Measurements from ENCODE around the gene PRR33. TPM values are rescaled to one million over a fixed set of nuclear protein-coding genes. Genes with fewer than 3 reads are reported as not detected.
"Not testable (repeated sequence)": the region's sequence is repeated elsewhere in the genome, so short reads cannot be mapped to it uniquely, and the experiment has no call there.

Gene PRR33
- total RNA-seq, 1 experiment from 2014 or later, result not detected

- POLR2A ChIA-PET (ENCODE audit: unreplicated experiment); H3F3A ChIP-seq (ENCODE audit: low read length, unreplicated experiment); H3K9ac ChIP-seq (ENCODE audit: low read length); intact Hi-C loops (cut with micrococcal nuclease); H3K9me2 ChIP-seq (replicated peaks; ENCODE audit: low read length); H3K27ac ChIP-seq (ENCODE audit: low read length); H2AFZ ChIP-seq (ENCODE audit: low read length); H3K4me2 ChIP-seq (ENCODE audit: low read length); DNase-seq; H3K4me3 ChIP-seq (ENCODE audit: low read length); H3K79me2 ChIP-seq (ENCODE audit: low read length); H3K36me3 ChIP-seq (ENCODE audit: low read depth, low read length); BruUV-seq (replicated peaks); H3K4me1 ChIP-seq (ENCODE audit: insufficient read depth, low read length); H4K20me1 ChIP-seq (ENCODE audit: low read length); CTCF ChIA-PET; H3K9me3 ChIP-seq (ENCODE audit: low read length); ATAC-seq: not testable (repeated sequence)
- peaks cover 22% of the 10 kb centered on the region for H3K27me3 ChIP-seq (ENCODE audit: low read length)
Observed at GRCh38 chr11:1873813-1874150, 17.9 kb downstream of the PRR33 start.

- Histone ChIP-seq H3K9me2 (replicated peaks; ENCODE audit: low read length) (no peaks in the 10 kb centered on the region), H3K36me3 (ENCODE audit: low read depth, low read length) (no peaks in the 10 kb centered on the region), H3K4me2 (ENCODE audit: low read length) (no peak overlapping the region), H2AFZ (ENCODE audit: low read length) (no peak overlapping the region), H3K4me1 (ENCODE audit: insufficient read depth, low read length) (no peaks in the 10 kb centered on the region), H3K9me3 (ENCODE audit: low read length) (no peaks in the 10 kb centered on the region), H4K20me1 (ENCODE audit: low read length) (no peaks in the 10 kb centered on the region), H3K9ac (ENCODE audit: low read length) (no peak overlapping the region), H3K79me2 (ENCODE audit: low read length) (no peaks in the 10 kb centered on the region), H3F3A (ENCODE audit: low read length, unreplicated experiment) (no peaks in the 10 kb centered on the region), H3K4me3 (ENCODE audit: low read length) (no peak overlapping the region), H3K27ac (ENCODE audit: low read length) (no peak overlapping the region), H3K27me3 (ENCODE audit: low read length) (peaks cover 28% of the 10 kb centered on the region)
- intact Hi-C loops (cut with micrococcal nuclease), result no loop called here
- POLR2A ChIA-PET (ENCODE audit: unreplicated experiment), result no interaction called here
- ATAC-seq (no peak), DNase-seq (no peak)
- no TSS peak for BruUV-seq (replicated peaks)
- CTCF ChIA-PET, result no interaction called here
- no peak for TF ChIP-seq CTCF (conservative IDR thresholded peaks at IDR 0.05; ENCODE audit: low read depth, low read length)
- no peak for TF ChIP-seq EZH2phosphoT487 (IDR thresholded peaks at IDR 0.05; ENCODE audit: borderline replicate concordance, low read length)
- TF ChIP-seq EZH2 (IDR thresholded peaks at IDR 0.05; ENCODE audit: low read length, unreplicated experiment), result no peak
Observed at GRCh38 chr11:1873048-1873812, 18.5 kb downstream of the PRR33 start.

GRCh38 chr11:1872267-1872985, 19.3 kb downstream of the PRR33 start:
- ChIA-PET CTCF (no interaction called here), POLR2A (ENCODE audit: unreplicated experiment) (no interaction called here)
- Histone ChIP-seq H3K27ac (ENCODE audit: low read length) (no peak overlapping the region), H3F3A (ENCODE audit: low read length, unreplicated experiment) (no peaks in the 10 kb centered on the region), H3K79me2 (ENCODE audit: low read length) (no peaks in the 10 kb centered on the region), H3K4me3 (ENCODE audit: low read length) (no peak overlapping the region), H4K20me1 (ENCODE audit: low read length) (no peaks in the 10 kb centered on the region), H3K9ac (ENCODE audit: low read length) (no peak overlapping the region), H3K27me3 (ENCODE audit: low read length) (peaks cover 32% of the 10 kb centered on the region), H2AFZ (ENCODE audit: low read length) (no peak overlapping the region), H3K36me3 (ENCODE audit: low read depth, low read length) (no peaks in the 10 kb centered on the region), H3K9me2 (replicated peaks; ENCODE audit: low read length) (no peaks in the 10 kb centered on the region), H3K9me3 (ENCODE audit: low read length) (no peaks in the 10 kb centered on the region), H3K4me1 (ENCODE audit: insufficient read depth, low read length) (no peaks in the 10 kb centered on the region), H3K4me2 (ENCODE audit: low read length) (no peak overlapping the region)
- TF ChIP-seq EZH2 (IDR thresholded peaks at IDR 0.05; ENCODE audit: low read length, unreplicated experiment) (no peak), EZH2phosphoT487 (IDR thresholded peaks at IDR 0.05; ENCODE audit: borderline replicate concordance, low read length) (no peak), CTCF (conservative IDR thresholded peaks at IDR 0.05; ENCODE audit: low read depth, low read length) (no peak)
- no peak for ATAC-seq
- BruUV-seq (replicated peaks), result no TSS peak
- DNase-seq, result no peak
- intact Hi-C loops (cut with micrococcal nuclease), result no loop called here
